ENCODE data around the gene PDCD11. TPM values are rescaled to one million over a fixed set of nuclear protein-coding genes. Genes with fewer than 3 reads are reported as not detected.
"Not testable (repeated sequence)": the region's sequence is repeated elsewhere in the genome, so short reads cannot be mapped to it uniquely, and the experiment has no call there.

Gene PDCD11
- polyA plus RNA-seq, 3 donors, result 8.6 to 15.6 (median 14.8) TPM

DNA sequence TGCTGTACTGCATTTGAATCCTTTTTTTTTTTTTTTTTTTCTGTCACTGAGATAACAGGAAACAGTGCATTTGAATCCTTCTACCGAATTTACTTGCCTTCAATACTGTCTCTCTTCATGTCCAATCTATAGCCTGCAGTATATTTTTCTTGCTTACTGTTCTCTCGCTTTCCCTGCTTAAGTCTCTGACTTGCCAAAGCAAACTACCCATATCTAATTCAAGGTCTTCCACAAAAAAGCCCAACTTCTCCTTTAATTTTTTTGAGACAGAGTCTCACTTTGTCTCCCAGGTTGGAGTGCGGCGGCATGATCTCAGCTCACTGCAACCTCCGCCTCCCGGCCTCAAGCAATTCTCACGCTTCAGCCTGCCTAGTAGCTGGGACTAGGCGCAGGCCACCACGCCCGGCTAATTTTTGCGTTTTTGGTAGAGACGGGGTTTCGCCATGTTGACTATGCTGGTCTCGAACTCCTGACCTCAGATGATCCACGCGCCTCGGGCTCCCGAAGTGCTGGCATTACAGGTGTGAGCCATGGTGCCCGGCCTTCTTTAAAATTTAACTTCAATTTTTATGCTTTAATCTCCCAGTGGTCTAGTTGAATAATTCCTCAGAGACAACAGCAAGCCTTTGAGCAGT is 882 bp downstream of the PDCD11 start:
- H3K27ac ChIP-seq (ENCODE audit: low read depth, low read length), result no peak overlapping the region
- 41 to 69% (median 64%) methylated on average over 19 of the region's 19 CpGs for WGBS, 3 donors

DNA sequence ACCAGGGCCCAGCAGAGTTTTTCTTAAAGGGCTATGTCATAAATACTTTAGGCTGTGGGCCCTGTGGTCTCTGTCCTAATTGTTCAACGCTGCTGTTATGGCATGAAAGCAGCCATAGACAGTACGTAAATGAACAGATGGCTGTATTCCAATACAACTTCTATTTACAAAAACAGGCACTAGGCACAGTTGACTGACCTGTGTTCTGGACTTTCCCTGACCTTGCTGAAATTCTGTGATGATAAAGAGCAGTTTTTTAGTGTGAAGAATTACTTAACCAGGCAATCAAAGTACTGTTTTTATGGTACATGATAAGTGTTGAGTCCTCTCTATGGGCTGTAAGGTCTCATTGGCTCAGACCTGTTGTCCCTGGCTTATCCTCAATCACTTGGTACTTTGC is 17.1 kb downstream of the PDCD11 start:
- WGBS, 3 donors, result 67 to 94% (median 93%) methylated on average over 2 of the region's 2 CpGs
- H3K27ac ChIP-seq (ENCODE audit: low read depth, low read length), result no peak overlapping the region

DNA sequence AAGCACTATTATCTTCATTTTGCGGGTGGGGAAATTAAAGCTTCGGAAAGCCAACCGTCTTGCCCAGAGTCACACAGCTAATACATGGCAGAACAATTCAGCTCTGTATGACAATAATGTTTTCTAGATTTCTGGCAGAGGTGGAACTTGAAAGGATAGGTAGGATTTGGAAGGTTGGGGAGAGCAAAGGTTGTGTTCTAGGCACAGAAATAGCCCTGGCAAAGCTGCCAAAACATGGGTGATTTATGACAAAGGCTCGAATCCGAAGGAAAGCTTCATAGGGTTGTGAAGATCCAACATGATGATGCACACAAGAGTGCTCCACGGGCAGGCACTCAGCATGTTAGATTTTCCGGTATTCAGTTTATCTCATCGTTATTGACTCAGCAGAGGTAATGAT is 19.2 kb downstream of the PDCD11 start:
- no peak overlapping the region for H3K27ac ChIP-seq (ENCODE audit: low read depth, low read length)
- WGBS, 3 donors, result 78 to 83% (median 79%) methylated on average over 8 of the region's 8 CpGs

DNA sequence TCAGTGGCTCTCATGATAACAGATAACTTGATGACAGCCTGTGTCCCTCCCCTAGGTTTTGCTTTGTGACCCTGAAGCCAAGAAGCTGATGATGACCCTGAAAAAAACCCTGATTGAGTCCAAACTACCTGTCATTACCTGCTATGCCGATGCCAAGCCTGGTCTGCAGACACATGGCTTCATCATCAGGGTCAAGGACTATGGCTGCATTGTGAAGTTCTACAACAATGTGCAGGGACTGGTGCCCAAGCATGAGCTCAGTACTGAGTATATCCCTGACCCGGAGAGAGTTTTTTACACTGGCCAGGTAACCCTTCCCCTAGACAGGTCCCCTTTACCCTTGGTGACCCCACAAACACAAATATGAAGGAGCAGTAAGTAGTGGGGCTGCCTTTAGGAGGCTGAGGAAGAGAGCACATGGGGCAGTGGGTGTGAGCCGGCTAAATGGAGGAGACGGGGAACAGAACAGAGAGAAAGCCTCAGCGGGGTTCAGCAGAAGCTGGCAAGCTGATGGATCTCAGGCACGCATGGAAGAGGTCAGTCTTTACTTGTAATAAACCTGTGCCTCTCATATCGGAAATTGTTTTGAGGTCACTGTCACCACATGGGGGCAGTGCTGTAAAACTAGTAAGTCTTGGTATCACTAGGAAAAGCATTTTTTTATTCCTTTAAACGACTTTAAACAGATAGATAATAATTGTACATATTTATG is 20.2 kb downstream of the PDCD11 start:
- no peak overlapping the region for H3K27ac ChIP-seq (ENCODE audit: low read depth, low read length)
- 46 to 49% (median 49%) methylated on average over 8 of the region's 8 CpGs for WGBS, 3 donors

DNA sequence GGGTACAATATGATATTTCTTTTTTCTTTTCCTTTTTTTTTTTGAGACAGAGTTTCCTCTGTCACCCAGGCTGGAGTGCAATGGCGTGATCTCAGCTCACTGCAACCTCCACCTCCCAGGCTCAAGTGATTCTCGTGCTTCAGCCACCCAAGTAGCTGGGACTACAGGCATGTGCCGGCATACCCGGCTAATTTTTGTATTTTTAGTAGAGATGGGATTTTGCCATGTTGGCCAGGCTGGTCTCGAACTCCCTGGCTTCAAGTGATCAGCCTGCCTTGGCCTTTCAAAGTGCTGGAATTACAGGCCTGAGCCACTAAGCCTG is 20.7 kb downstream of the PDCD11 start:
- H3K27ac ChIP-seq (ENCODE audit: low read depth, low read length), result not testable (repeated sequence)
- WGBS, 3 donors, result 89 to 93% (median 89%) methylated on average over 5 of the region's 5 CpGs

DNA sequence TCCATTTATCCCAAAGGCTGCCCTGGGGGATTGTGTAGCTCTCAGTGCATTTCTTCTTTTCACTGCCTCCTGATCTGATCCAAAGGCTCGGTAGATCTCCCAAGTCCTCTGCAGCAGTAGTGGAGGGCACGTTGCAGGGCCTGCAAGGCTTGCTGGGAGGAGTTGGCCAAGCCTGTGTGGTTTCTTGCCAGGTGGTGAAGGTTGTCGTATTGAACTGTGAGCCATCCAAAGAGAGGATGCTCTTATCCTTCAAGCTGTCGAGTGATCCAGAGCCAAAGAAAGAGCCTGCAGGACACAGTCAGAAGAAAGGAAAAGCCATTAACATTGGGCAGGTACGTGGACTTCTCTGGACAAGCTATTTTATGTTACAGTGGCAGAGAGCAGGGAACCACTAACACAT is 21.2 kb downstream of the PDCD11 start:
- WGBS, 3 donors, result 88 to 90% (median 89%) methylated on average over 5 of the region's 5 CpGs
- H3K27ac ChIP-seq (ENCODE audit: low read depth, low read length), result no peak overlapping the region

DNA sequence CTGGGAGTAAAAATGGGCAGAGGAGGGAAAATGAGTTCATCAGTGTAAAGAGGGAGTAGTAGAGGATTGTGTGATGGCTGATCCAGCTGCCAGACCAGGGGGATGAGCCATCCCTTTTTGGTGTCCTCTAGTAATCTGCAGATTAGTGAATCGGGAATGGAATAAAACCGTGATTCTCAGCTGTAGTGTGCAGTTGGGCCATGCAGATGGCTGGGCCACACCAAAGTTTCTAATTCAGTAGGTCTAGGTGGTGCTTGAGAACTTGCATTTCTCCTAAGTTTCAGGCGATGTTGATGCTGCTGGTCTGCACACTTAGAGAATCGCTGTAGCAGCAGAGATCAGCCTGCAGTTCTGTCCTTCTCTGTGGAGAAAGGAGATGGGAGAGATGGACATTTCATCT is 22.7 kb downstream of the PDCD11 start:
- H3K27ac ChIP-seq (ENCODE audit: low read depth, low read length), result no peak overlapping the region
- WGBS, 3 donors, result 89 to 94% (median 93%) methylated on average over 4 of the region's 4 CpGs

DNA sequence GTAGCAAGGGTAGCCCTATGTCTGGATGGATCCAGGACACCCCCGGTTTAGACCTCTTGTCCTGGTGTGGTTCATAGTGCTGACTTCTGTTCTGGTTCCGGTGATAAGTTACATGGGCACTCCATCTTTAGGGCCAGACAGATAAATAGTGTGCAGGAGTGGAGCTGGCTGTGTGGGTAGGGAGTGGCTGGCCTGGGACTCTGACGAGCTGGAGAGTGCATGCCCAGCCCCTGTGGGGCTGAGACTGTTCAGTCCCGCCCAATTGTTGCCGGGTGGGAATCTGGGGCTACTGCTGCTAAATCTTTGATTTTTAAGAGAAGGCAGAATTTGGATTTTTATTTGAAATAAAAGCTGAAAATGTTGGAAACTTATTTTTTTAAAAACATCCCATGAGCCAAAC is 27.3 kb downstream of the PDCD11 start:
- 77 to 86% (median 83%) methylated on average over 5 of the region's 5 CpGs for WGBS, 3 donors
- no peak overlapping the region for H3K27ac ChIP-seq (ENCODE audit: low read depth, low read length)

DNA sequence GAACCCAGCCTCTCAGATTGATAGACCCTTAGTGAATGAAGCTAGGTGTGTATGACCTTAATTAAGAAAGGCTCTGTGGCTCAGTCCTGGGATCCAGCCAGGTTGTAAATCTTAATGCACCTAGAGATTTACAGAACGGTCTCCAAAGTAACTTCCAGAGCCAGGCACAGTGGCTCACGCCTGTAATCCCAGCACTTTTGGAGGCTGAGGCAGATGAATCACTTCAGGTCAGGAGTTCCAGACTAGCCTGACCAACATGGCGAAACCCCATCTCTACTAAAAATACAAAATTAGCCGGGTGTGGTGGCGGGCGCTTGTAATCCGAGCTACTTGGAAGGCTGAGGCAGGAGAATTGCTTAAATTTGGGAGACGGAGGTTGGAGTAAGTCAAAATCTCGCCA is 31.4 kb downstream of the PDCD11 start:
- WGBS, 3 donors, result 93 to 96% (median 94%) methylated on average over 9 of the region's 9 CpGs

DNA sequence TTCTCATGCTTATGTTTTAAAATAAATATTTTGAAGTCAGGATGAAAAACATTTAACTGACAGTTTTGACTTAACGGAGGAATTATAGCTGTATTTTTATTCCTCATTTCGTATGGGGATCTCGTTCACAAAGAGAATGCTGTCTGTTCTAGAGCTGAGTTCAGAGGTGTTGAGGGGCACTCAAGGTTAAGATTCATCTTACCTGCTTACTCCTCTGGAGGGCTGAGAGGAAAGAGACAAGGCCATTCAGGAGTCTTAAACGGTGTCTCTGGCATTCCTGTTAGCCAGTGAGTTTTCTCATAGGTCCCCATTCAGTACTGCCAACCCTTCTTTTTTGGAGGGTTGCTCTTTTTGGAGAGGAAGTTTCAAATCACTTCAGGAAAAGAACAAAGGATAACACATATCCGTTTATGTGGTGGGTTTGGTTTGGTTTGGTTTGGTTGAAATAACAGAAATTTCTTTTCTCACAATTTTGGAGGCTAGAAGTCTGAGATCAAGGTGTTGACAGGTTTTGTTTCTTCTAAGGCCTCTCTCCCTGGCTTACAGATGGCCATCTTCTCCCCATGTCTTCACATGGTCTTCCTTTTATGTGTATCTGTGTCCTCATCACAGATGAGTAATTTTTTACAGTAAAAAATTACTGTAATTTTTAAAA is 32.7 kb downstream of the PDCD11 start:
- no peak overlapping the region for H3K27ac ChIP-seq (ENCODE audit: low read depth, low read length)
- WGBS, 3 donors, result 57 to 77% (median 62%) methylated on average over 5 of the region's 5 CpGs

More for the DNA sequence above, 31.4 kb downstream of the PDCD11 start:
- no peak overlapping the region for H3K27ac ChIP-seq (ENCODE audit: low read depth, low read length)

DNA sequence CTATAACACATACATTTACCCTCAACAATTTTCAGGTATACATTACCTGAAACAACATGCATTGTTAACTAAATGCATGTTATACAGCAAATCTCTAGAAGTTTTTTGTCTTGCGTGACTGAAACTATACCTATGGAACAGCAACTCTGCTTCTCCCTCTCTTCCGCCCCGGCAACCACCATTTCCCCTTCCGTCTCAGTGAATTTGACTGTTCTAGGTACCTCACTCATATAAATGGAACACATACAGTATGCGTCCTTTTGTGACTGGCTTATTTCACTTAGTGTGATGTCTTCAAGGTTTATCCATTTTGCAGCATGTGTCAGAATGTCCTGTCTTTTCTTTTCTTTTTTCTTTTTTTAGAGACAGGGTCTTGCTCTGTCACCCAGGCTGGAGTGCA is 33.2 kb downstream of the PDCD11 start:
- H3K27ac ChIP-seq (ENCODE audit: low read depth, low read length), result no peak overlapping the region
- 87 to 93% (median 89%) methylated on average over 5 of the region's 5 CpGs for WGBS, 3 donors

DNA sequence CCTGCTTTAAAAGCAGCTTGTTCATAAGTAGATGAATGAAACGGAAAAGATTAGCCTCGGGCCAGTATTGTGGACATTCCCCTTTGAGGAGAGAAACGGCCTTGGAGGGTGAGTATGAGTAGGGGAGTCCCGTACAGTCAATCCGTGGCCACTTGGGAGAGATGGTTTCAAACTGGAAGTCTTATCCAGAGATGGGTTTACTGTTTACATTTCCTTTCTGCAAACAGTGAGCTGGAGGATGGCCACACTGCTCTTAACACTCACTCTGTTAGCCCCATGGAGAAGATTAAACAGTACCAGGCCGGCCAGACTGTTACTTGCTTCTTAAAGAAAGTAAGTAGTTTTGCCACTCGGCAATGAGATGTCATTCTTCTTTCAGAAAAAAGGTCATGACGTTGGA is 35.5 kb downstream of the PDCD11 start:
- 40 to 81% (median 72%) methylated on average over 8 of the region's 8 CpGs for whole genome bisulfite sequencing, 3 donors
- H3K27ac ChIP-seq (ENCODE audit: low read depth, low read length), result no peak overlapping the region

DNA sequence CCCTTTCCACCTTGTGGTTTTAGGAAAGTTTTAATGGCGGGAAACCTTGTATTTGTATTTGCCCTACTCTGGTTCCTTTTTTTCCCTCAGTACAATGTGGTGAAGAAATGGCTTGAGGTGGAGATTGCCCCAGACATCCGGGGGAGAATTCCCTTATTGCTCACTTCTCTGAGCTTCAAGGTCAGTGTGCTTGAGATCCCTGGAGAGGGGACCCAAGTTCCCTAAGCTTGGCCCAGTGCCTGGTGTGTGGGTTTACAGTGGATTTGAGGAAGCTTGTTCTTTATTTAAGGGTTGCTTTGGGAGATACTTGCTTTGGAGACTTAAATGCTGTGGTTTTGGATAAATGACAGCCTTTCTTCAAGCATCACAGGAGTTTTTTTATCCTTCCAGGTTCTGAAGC is 37.4 kb downstream of the PDCD11 start:
- WGBS, 3 donors, result 34 to 67% (median 34%) methylated on average over 2 of the region's 2 CpGs

DNA sequence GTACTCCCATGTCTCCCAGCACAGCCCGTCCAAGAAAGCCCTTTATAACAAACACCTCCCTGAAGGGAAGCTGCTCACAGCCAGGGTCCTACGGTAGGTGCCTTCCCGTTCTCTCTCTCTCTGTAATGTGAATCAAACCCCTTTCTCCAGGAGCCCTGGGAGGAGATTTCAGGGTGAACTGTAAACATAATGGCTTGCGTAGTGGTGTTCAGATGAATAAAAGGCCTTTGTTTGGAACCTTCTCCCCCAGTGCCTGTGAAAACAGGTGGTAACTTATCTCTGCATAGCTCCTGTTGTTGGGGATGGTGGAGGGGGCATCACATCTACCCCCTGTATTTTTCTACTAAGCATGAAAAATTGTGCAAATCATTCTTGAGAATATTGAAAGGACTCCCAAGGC is 43.4 kb downstream of the PDCD11 start:
- 76 to 95% (median 94%) methylated on average over 4 of the region's 4 CpGs for WGBS, 3 donors
- no peak overlapping the region for H3K27ac ChIP-seq (ENCODE audit: low read depth, low read length)

More for the DNA sequence above, 37.4 kb downstream of the PDCD11 start:
- no peak overlapping the region for H3K27ac ChIP-seq (ENCODE audit: low read depth, low read length)

DNA sequence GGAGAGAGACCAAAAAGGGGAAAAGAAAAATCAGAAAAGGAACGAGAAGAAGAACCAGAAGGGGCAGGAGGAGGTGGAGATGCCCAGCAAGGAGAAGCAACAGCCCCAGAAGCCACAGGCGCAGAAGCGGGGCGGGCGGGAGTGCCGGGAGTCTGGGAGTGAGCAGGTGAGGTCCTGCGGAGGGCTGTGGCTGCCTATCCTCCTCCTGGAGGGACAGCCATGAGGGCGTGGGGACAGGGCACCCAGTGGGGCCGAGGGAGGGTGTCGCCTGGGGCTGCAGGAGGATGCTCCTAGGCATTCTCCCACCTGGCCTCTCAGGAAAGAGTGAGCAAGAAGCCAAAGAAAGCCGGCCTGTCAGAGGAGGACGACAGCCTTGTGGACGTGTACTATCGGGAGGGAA is 44.0 kb downstream of the PDCD11 start:
- 92 to 97% (median 94%) methylated on average over 14 of the region's 14 CpGs for WGBS, 3 donors
- no peak overlapping the region for H3K27ac ChIP-seq (ENCODE audit: low read depth, low read length)

DNA sequence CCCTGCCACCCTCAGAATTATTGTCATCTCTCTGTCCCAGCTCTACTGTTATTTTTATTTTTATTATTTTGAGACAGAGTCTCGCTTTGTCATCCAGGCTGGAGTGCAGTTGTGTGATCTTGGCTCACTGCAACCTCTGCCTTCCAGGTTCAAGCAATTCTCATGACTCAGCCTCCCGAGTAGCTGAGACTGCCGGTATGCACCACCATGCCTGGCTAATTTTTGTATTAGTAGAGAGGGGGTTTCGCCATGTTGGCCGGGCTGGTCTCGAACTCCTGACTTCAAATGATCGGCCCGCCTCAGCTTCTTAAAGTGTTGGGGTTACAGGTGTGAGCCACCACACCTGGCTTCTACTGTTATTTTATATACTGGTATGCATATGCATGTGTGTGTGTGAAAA is 44.8 kb downstream of the PDCD11 start:
- WGBS, 3 donors, result 91 to 98% (median 93%) methylated on average over 8 of the region's 8 CpGs
- no peak overlapping the region for H3K27ac ChIP-seq (ENCODE audit: low read depth, low read length)

DNA sequence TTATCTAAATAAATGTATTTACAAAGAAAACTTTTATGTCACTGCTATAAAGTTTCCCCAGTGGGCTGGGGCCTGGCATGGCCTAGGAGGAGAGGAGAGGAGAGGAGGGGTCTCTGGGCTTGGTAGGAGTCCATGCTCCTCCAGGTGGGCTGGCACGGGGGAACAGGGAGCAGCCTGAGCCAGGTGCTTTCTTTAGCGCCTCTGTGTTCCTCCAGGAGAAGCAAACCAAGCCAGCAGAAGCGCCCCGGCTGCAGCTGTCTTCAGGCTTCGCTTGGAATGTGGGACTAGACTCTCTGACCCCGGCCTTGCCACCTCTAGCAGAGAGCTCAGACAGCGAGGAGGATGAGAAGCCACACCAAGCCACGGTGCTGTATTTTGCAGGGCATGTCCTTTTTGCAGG is 45.2 kb downstream of the PDCD11 start:
- H3K27ac ChIP-seq (ENCODE audit: low read depth, low read length), result no peak overlapping the region
- WGBS, 3 donors, result 74 to 83% (median 79%) methylated on average over 8 of the region's 8 CpGs

DNA sequence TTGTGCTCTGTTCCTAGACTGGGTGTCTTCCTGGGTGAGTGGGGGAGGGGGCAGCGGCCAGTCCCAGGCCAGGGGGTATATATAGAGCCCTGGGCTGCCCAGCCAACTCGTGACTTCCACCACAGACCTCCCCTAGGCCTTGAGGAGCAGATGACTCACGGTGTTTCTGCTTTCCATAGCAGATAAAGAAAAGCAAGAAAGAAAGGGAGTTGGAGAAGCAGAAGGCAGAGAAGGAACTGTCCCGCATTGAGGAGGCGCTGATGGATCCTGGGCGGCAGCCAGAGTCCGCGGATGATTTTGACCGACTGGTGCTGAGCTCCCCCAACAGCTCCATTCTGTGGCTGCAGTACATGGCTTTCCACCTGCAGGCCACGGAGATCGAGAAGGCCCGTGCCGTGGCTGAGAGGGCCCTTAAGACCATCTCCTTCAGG is 45.6 kb downstream of the PDCD11 start:
- H3K27ac ChIP-seq (ENCODE audit: low read depth, low read length), result no peak overlapping the region
- 73 to 81% (median 74%) methylated on average over 13 of the region's 13 CpGs for WGBS, 3 donors

DNA sequence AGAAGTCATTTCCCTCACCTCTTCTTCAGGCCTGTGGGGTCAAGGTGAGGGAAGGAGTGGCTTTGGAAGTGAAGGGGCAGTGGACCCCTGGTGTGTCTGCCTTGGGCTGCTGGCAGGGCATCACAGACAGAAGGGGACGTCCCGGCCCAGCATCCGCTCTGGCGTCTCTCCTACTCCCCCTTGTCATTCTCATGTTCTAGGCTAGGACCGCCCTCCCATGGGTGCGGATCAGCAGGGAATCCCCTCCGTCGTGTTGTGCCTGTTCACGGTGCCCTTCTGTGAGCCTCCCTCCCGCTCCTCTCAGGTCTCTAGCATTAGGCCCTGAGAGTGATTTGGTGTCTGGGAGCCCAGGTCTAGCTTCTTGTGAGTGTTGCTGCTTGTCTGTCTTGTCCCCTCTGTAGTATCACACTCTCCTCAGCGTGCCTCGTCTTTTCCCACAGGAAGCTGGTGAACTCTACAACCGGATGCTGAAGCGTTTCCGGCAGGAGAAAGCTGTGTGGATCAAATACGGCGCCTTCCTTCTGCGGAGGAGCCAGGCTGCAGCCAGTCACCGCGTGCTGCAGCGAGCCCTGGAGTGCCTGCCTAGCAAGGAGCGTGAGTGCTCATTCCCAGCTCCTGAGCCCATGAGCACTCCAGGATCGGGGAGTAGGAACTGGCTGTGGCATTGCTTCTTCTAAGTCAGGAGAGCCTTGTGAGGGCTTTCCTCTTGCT is 47.2 kb downstream of the PDCD11 start:
- H3K27ac ChIP-seq (ENCODE audit: low read depth, low read length), result no peak overlapping the region
- WGBS, 3 donors, result 71 to 84% (median 78%) methylated on average over 23 of the region's 23 CpGs
